LNCaP clone FGC (cell line): Measurements from ENCODE around the gene MNAT1.

ENCODE experiments used
- DNase-seq: peaks from one replicate; pipeline ENCODE4 v3.0.0-alpha.2; 2011; ENCODE audit warnings: low read depth
- H3K4me3 ChIP-seq: 2 replicates; pipeline ENCODE4 v1.5.1; 2011; ENCODE audit warnings: mild to moderate bottlenecking, low read depth, low read length, control low read depth
- TF ChIP-seq, protein P1 (sequence below): IDR thresholded peaks from 2 replicates; pipeline ENCODE4 v1.5.1; 2012; ENCODE audit warnings: mild to moderate bottlenecking; ENCODE audit not compliant: control insufficient read depth, insufficient read depth; ENCODE audit errors: extremely low read depth

MNAT1 gene

DNA sequence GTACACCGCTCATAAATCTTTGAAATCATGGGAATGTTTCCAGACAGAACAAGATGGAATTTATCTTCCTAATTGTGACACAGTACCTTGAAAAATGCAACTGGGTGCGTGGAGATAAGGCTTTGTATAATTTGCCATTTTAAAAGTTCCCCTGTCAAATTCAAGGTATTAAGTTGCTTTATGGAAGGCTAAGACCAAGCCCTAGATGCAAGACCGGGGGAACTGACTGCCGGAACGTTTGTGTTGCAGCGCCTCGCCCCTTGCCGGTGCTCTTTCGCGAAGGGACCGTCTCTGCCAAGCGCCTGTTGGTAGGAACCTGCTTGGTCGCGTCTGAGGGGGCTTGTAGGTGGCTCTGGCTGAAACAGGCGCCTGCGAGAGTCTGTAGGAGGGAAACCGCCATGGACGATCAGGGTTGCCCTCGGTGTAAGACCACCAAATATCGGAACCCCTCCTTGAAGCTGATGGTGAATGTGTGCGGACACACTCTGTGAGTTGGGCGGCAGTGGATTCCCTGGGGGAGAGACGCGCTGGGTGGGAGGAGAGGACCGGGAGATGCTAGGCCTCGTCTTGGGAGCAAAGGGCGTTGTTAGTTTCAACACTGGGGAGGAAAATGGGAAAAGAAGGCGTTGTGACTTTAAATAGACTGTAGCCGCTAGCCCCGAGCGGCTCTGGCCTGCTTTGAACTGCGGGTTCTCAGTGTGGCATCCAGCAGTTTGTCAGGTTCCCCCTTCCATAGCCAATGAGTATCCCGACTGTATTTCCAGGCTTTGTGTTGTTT lies at the start of gene MNAT1:
MNAT1 (plus strand) TSS at position 297 of the 778 bp plus-strand sequence; CDS start at position 399, 102 bp downstream.
- H3K4me3 ChIP-seq: peak within 1 kb of the TSS; percentile 92
- peak; percentile 68 for DNase-seq
- TF ChIP-seq, protein P1, sequence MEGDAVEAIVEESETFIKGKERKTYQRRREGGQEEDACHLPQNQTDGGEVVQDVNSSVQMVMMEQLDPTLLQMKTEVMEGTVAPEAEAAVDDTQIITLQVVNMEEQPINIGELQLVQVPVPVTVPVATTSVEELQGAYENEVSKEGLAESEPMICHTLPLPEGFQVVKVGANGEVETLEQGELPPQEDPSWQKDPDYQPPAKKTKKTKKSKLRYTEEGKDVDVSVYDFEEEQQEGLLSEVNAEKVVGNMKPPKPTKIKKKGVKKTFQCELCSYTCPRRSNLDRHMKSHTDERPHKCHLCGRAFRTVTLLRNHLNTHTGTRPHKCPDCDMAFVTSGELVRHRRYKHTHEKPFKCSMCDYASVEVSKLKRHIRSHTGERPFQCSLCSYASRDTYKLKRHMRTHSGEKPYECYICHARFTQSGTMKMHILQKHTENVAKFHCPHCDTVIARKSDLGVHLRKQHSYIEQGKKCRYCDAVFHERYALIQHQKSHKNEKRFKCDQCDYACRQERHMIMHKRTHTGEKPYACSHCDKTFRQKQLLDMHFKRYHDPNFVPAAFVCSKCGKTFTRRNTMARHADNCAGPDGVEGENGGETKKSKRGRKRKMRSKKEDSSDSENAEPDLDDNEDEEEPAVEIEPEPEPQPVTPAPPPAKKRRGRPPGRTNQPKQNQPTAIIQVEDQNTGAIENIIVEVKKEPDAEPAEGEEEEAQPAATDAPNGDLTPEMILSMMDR: no peak

DNA sequence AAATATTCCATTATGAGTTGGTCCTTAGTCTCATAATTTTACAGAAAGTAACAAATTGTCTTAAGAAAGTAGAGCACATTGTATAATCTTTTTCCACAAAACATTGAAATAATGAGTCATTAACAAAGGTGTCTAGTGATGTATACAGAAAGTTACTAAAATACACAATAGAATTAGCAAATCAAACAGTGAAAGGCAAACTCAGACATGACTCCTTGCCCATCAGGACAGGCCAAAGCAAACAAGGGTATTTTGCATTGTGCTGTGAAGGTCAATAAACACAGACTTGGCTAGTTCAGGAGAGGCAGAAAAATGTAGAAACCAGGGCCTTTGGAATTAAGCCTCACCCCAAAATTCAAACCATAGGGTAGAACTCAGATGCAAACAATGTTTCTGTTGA lies 47.7 kb upstream of the MNAT1 start:
- DNase-seq: peak; percentile 75
- H3K4me3 ChIP-seq: no peak overlapping the region
- TF ChIP-seq, protein P1: no peak

DNA sequence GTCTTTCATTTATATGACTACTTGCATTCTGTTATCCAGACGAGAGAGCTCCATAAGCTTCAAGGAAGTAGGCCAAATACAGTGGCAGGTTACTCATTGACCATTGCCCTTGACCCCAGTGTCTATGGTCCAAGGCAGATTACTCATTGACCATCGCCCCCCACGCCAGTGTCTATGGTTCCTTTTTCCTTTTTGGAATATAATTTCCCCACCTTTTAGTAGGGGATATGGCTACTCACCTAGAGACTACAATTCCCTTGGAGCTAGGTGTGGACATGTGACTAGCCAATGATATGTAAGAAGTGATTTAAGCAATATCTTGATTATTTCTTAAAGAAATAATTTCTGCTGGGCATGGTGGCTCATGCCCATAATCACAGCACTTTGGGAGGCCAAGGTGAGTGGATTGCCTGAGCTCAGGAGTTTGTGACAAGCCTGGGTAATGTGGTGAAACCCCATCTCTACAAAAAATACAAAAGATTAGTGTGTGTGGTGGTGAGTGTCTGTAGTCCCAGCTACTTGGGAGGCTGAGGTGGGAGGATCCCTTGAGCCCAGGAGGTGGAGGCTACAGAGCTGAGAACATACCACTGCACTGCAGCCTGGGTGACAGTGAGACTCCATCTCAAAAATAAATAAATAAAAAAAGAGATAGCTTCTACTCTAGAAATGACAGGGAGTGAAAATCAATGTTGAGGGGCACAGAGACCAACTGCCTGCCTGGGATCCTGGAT lies 43.0 kb upstream of the MNAT1 start:
- DNase-seq: no peak
- no peak overlapping the region for H3K4me3 ChIP-seq
- TF ChIP-seq, protein P1: no peak

DNA sequence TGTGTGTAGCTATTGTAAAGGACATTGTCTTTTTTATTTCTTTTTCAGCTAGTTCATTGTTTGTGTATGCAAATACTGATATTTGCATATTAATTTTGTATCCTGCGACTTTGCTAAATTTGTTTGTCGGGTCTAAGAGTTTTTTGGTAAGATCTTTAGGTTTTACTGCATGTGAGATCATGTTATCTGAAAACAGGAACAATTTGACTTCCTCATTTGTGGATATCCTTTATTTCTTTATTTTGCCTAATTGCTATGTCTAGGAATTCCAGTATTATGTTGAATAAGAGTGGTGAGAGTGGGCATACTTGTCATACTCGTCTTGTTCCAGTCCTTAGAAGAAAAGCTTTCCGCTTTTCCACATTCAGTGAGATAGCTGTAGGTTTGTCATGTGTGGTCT lies 39.2 kb upstream of the MNAT1 start:
- H3K4me3 ChIP-seq: no peak overlapping the region
- TF ChIP-seq, protein P1: no peak
- DNase-seq: no peak

DNA sequence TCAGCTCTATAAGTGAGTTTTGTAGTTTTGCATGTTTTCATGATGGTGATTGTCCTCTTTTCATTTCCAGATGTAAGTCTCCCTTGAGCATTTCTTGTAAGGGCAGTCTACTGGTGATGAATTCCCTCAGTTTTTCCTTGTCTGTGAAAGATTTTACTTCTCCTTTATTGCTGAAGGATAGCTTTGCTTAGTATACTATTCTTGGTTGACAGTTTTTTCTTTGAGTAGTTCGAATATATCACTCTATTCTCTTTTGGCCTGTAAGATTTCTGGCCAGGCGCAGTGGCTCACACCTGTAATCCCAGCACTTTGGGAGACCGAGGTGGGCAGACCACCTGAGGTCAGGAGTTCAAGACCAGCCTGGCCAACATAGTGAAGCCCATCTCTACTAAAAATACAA lies 34.0 kb upstream of the MNAT1 start:
- no peak for DNase-seq
- H3K4me3 ChIP-seq: no peak overlapping the region
- TF ChIP-seq, protein P1: no peak

DNA sequence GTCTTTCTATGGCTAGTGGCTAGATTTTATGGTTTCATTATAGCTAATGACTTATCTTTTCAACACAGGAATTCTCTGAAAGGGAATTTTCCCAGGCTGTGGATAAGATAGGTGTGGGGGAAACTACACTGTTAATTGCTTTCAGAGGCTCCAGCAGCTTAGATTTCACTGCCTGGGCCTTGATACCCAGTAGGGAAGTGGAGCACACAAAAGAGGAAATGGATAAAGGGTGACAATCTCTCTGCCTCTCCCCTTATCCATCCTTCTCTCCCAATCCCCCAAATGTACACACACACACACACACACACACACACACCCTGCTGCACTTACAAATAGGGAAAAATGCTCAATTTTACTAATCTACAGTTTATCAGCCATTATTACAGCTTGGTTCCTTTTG lies 29.5 kb upstream of the MNAT1 start:
- no peak for DNase-seq
- TF ChIP-seq, protein P1: no peak
- H3K4me3 ChIP-seq: no peak overlapping the region

DNA sequence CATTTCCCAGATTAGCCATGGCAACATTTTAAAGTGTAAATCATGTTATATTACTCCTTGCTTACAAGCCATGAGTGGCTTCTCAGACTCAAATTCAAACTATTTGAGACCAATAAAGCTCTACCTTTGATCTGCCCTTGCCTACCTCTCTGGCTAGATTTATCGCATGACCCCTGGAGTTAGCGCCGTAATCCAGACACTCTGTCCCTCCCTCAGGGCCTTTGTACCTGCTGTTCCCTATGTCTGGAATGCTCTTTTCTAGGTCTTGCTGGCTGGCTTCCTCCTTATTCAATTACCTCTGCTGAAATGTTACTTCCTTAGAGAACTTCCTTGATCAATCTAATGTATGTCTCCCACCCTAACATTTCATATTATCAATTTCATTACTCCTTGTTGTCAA lies 26.7 kb upstream of the MNAT1 start:
- TF ChIP-seq, protein P1: no peak

More for the DNA sequence above, 26.7 kb upstream of the MNAT1 start:
- DNase-seq: no peak
- H3K4me3 ChIP-seq: no peak overlapping the region
